Activated CD4-positive, alpha-beta T cell treated with anti-CD3 and anti-CD28 coated beads, Interleukin-2, amount 10 ng/mL, durations not matched to agents 7 days and 5 days (primary cell): Measurements from ENCODE around the gene ACRBP. TPM values are rescaled to one million over a fixed set of nuclear protein-coding genes. Genes with fewer than 3 reads are reported as not detected.

Experiments used
- CTCF ChIA-PET: fragments of 350-600 bp; sonication (Branson Sonifier 250); formaldehyde crosslinking; loops from one replicate; lab custom pipeline; 2021; ENCODE audit warnings: antibody characterized with exemption; lab: Charles Lee
- POLR2A ChIA-PET: fragments of 350-600 bp; sonication (Branson Sonifier 250); formaldehyde crosslinking; loops from one replicate; lab custom pipeline; 2021; ENCODE audit warnings: antibody characterized with exemption; lab: Charles Lee
- DNase-seq: peaks from one replicate; pipeline ENCODE4 v3.0.0-alpha.2; 2020
- H3K27ac Mint-ChIP-seq: one replicate; pipeline ENCODE4 v1.8.0; 2021; ENCODE audit warnings: mild to moderate bottlenecking, moderate library complexity, mixed read lengths
- H3K27me3 Mint-ChIP-seq: one replicate; pipeline ENCODE4 v1.8.0; 2021; ENCODE audit warnings: mixed read lengths
- H3K36me3 Mint-ChIP-seq: one replicate; pipeline ENCODE4 v1.8.0; 2021; ENCODE audit warnings: low read depth, mixed read lengths
- H3K4me1 Mint-ChIP-seq: one replicate; pipeline ENCODE4 v1.8.0; 2021; ENCODE audit warnings: mixed read lengths
- H3K4me3 Mint-ChIP-seq: one replicate; pipeline ENCODE4 v1.8.0; 2021; ENCODE audit warnings: mild to moderate bottlenecking, moderate library complexity, mixed read lengths
- H3K9me3 Mint-ChIP-seq: one replicate; pipeline ENCODE4 v1.8.0; 2021; ENCODE audit warnings: mixed read lengths
- total RNA-seq, 2 experiments: library from RNA; stranded (reverse); gene quantifications; one replicate each; pipeline ENCODE4 v1.2.3, GENCODE V29; 2021

The ACRBP gene
- total RNA-seq, 2 experiments from 2014 or later: 1.6 to 2.6 TPM

DNA sequence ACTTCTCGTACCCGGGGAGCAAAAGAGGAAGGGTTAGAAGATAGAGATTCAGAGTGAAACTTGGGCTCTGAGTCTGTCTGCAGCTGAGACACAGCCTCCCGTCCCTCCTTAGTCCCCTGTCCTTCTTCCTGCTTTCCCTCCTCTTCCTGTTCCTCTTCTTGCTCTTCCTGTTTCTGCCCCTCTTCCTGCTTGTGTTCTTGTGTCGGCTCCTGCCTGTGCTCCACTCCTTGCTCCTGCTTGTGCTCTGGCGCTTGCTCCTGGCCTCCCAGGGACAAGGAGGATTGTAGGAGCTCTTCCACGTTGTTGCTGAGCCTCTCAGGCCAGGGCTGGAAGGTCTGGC, 3.0 kb downstream of the ACRBP start:
- H3K27ac Mint-ChIP-seq: no peak overlapping the region
- DNase-seq: no peak
- peaks cover 12% of the 10 kb centered on the region for H3K4me1 Mint-ChIP-seq
- CTCF ChIA-PET: interaction anchor here (0.9 to 3.1 kb wide), 3 partner anchors 12 to 134 kb away, joined by 3 to 13 read pairs (median 3); no protein-coding TSS in a partner anchor
- peaks cover 31% of the 10 kb centered on the region for H3K36me3 Mint-ChIP-seq
- POLR2A ChIA-PET: no interaction called here
- peaks cover 18% of the 10 kb centered on the region for H3K9me3 Mint-ChIP-seq
- H3K4me3 Mint-ChIP-seq: no peak overlapping the region
- H3K27me3 Mint-ChIP-seq: peaks cover 15% of the 10 kb centered on the region

DNA sequence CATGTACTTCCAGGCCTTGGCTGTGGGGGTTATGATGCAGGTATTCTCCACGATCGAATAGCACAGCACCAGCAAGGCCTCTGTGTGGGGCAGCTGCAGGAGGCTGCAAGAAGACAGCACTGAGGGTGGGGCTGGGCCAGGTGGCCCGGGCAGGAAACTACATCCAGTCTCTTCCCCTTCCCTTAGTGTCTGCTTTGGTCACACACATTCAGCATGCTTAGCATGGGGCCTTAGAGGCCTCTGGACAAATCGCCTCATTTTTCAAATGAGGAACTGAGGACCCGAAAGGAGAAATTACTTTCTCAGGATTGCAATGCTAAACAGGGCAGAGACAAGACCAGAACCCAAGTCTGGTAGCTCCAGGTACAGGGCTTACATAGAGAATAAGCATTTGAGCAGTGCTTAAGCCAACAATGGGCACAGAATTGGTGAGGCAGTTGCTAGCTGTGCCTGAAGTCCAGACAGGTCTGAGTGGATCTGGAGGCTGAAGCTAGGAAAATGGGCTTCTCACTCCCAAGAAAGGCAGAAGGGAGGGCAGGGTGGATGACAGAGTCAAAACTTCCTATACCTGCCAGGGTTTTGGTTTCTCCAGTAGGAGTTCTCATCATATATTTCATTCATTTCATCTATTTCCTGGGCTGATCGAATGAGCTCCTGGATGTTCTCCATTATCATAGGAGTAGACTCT, 3.5 kb downstream of the ACRBP start:
- POLR2A ChIA-PET: no interaction called here
- CTCF ChIA-PET: interaction anchor here (0.9 to 3.1 kb wide), 3 partner anchors 11 to 134 kb away, joined by 3 to 13 read pairs (median 3); no protein-coding TSS in a partner anchor
- peaks cover 15% of the 10 kb centered on the region for H3K27me3 Mint-ChIP-seq
- H3K4me3 Mint-ChIP-seq: no peak overlapping the region
- H3K27ac Mint-ChIP-seq: no peak overlapping the region
- H3K36me3 Mint-ChIP-seq: peaks cover 31% of the 10 kb centered on the region
- no peak for DNase-seq
- H3K4me1 Mint-ChIP-seq: peaks cover 12% of the 10 kb centered on the region
- H3K9me3 Mint-ChIP-seq: peaks cover 18% of the 10 kb centered on the region

DNA sequence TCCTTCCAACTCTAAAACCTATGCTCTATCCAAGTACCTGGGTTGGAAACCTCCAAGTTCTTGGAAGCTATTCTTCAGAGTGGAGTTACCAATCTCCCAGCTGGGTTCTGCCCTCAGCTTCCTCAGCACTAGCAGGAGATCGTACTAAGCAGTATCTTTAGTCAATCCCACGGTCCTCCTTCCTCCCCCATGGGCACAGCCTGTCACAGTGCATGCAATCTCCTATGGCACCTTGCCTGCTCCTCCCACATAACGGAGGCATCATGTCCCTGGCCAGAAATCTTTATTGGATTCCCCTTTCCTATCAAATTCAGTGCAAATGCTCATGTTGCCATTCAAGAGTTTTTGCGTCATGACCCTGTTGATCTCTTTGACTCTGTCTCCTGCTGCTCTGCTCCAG, 6.1 kb downstream of the ACRBP start:
- H3K27me3 Mint-ChIP-seq: peaks cover 15% of the 10 kb centered on the region
- peaks cover 18% of the 10 kb centered on the region for H3K9me3 Mint-ChIP-seq
- peaks cover 15% of the 10 kb centered on the region for H3K36me3 Mint-ChIP-seq
- no peak overlapping the region for H3K27ac Mint-ChIP-seq
- CTCF ChIA-PET: interaction anchor here (0.8 kb wide), 1 partner anchor 10 kb away, joined by 3 read pairs; no protein-coding TSS in a partner anchor
- POLR2A ChIA-PET: no interaction called here
- H3K4me3 Mint-ChIP-seq: no peak overlapping the region
- H3K4me1 Mint-ChIP-seq: peaks cover 7% of the 10 kb centered on the region
- DNase-seq: no peak

DNA sequence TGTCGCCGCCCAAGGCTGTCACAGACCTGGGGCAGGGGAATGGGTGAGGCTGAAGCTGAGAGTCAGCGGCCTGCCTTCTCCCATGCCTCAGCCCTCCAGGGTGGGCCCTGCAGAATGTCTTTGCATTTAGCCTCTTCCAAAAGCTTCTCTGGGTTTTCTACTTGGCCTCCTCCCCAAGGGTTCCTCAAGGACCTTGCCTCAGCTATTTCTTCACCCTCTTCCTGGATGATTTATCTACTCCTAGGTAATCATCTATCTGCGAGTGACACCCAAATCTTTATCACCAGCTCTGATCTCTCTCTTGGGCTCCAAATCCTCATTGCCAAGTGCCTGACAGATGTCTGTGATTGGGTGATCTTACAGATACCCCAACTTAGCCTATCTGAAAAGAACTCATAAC, 6.7 kb downstream of the ACRBP start:
- peaks cover 18% of the 10 kb centered on the region for H3K9me3 Mint-ChIP-seq
- peaks cover 14% of the 10 kb centered on the region for H3K36me3 Mint-ChIP-seq
- CTCF ChIA-PET: interaction anchor here (0.6 to 1.7 kb wide), 3 partner anchors 12 to 115 kb away, joined by 3 read pairs; no protein-coding TSS in a partner anchor
- POLR2A ChIA-PET: no interaction called here
- peaks cover 15% of the 10 kb centered on the region for H3K27me3 Mint-ChIP-seq
- no peak overlapping the region for H3K4me3 Mint-ChIP-seq
- no peak overlapping the region for H3K27ac Mint-ChIP-seq
- H3K4me1 Mint-ChIP-seq: peaks cover 13% of the 10 kb centered on the region
- no peak for DNase-seq

DNA sequence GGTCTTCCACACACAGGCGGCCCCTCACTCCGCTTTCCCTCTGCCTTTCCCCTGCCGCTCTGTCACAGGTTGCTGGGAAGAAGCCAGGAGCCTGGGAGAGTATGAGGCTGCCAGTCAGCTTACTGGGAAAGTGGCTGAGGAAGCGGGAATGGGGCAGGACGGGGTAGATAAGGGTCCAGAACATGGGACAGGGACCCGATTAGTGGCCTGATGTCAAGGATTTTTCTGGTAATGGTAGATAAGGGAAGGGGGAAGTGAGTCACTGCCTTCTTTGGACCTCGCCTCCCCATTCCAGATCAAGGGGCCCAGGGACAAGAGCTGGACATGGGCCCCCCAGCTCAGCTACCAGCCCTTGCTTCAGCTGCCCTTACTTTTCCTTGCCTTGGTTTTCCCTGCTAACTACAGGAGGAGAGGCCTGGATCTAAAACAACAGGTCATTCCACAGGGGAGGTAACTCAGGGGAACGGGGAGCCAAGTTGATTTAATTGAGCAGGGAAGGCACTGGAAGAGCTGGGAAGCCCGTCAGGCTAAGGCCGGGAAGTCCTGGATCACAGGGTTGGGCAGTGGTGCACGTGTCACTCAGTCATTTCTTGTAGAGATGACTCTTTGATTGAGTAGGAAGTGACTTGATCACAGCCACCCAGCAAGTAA, 8.0 kb downstream of the ACRBP start:
- H3K4me3 Mint-ChIP-seq: no peak overlapping the region
- ChIA-PET CTCF (interaction anchor here (0.8 to 1.7 kb wide), 3 partner anchors 15 to 26 kb away, joined by 3 to 5 read pairs (median 3); no protein-coding TSS in a partner anchor), POLR2A (no interaction called here)
- H3K4me1 Mint-ChIP-seq: peaks cover 22% of the 10 kb centered on the region
- H3K9me3 Mint-ChIP-seq: peaks cover 12% of the 10 kb centered on the region
- H3K27ac Mint-ChIP-seq: no peak overlapping the region
- no peak for DNase-seq
- peaks cover 15% of the 10 kb centered on the region for H3K27me3 Mint-ChIP-seq
- H3K36me3 Mint-ChIP-seq: peaks cover 8% of the 10 kb centered on the region

DNA sequence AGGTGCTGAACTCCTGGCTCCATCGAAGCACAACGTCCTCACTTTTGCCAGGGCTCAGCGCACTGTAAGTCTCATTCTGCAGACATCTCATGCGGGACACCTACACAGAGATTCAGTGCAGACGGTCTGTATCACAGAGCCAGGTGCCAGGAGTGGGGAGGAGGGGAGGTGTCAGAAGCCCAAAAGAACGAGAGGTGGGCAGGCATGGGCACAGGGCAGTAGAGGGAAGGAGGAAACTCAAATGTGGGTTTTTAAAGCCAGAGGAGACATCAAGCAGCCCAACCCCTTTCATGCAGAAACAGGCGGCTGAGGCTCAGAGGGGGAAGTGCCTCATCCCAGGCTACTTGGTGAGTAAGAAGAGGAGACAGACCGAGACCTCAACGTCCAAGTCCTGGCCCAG, 8.9 kb downstream of the ACRBP start:
- ChIA-PET POLR2A (no interaction called here), CTCF (no interaction called here)
- peaks cover 25% of the 10 kb centered on the region for H3K4me1 Mint-ChIP-seq
- peaks cover 3% of the 10 kb centered on the region for H3K36me3 Mint-ChIP-seq
- peaks cover 3% of the 10 kb centered on the region for H3K9me3 Mint-ChIP-seq
- peaks cover 15% of the 10 kb centered on the region for H3K27me3 Mint-ChIP-seq
- DNase-seq: no peak
- H3K4me3 Mint-ChIP-seq: no peak overlapping the region
- H3K27ac Mint-ChIP-seq: peak overlapping the region; percentile 1

DNA sequence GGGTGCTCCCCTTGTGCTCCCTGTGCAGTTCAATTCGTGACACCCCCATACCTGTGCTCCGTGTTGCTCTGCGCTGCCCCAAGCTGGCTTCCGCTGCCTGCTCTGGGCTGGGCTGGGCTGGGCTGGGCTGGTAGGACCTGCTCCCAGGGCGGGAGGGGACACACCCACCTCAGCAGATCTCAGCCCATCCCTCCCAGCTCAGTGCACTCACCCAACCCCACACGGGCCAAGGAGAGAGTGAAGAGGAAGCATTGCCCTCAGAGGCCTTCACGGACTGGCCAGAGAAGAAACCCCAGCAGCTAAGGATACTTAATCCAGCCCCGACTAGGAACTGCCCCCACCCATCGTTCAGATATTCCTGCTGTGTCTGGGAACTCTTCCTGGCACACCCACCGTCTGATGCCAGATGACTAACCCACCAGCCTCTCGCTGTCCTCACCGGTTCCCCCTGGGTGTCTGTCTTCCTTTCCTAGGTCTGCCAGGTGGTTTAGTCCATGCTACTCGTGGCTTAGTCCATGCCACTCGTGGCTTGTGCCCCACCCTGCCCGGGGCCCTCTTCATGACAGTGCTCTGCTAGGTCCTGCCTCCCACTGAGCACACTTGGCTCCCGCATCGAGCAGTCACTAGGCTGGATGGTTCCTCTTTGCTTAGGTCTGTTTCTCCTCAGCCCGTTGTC, 11.2 kb downstream of the ACRBP start, which contains the start of gene LPAR5:
LPAR5 (minus strand) TSS at position 104 of the 676 bp plus-strand sequence. CDS start 14,711 bp downstream, outside the sequence.
- peaks cover 2% of the 10 kb centered on the region for H3K36me3 Mint-ChIP-seq
- DNase-seq: no peak
- H3K4me3 Mint-ChIP-seq: peak within 1 kb of the TSS; percentile 69
- CTCF ChIA-PET: interaction anchor here (0.5 to 1.3 kb wide), 8 partner anchors 11 to 223 kb away, joined by 3 to 6 read pairs (median 3); partner anchors contain the start of genes ACRBP and ZNF384
- H3K27ac Mint-ChIP-seq: peak within 1 kb of the TSS; percentile 85
- H3K9me3 Mint-ChIP-seq: no peaks in the 10 kb centered on the region
- H3K4me1 Mint-ChIP-seq: peaks cover 48% of the 10 kb centered on the region
- POLR2A ChIA-PET: no interaction called here
- peaks cover 3% of the 10 kb centered on the region for H3K27me3 Mint-ChIP-seq

DNA sequence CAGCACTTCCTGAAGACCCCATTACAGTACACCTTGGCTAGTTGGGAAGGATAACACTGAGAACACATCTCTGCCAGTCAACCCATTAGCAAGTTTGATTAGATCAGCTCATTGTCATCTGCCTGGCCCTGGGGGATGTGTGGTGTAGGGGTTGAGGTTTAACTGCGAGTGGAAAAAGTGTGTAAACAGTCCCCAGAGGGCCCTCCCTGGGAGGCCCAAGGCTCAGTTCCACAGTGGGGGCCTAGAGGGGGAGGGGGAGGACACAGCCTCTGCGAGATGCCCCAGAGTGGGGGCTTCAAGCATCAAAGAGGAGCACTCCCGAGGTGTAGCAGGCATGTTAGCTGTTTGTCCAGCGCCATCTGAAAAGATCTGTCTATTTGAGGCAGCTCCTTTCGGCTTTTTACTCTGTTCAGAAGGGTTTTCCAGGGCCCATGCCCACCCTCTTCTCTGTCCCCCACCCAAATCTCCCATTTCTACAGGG, 11.8 kb downstream of the ACRBP start:
- Mint-ChIP-seq H3K27ac (peak overlapping the region; percentile 85), H3K27me3 (no peaks in the 10 kb centered on the region), H3K4me3 (peak overlapping the region; percentile 69), H3K4me1 (peaks cover 53% of the 10 kb centered on the region), H3K9me3 (no peaks in the 10 kb centered on the region), H3K36me3 (peaks cover 2% of the 10 kb centered on the region)
- ChIA-PET CTCF (interaction anchor here (0.5 to 1.3 kb wide), 7 partner anchors 12 to 75 kb away, joined by 3 to 5 read pairs (median 3); partner anchors contain the start of genes ACRBP and ZNF384), POLR2A (no interaction called here)
- peak; percentile 47 for DNase-seq

DNA sequence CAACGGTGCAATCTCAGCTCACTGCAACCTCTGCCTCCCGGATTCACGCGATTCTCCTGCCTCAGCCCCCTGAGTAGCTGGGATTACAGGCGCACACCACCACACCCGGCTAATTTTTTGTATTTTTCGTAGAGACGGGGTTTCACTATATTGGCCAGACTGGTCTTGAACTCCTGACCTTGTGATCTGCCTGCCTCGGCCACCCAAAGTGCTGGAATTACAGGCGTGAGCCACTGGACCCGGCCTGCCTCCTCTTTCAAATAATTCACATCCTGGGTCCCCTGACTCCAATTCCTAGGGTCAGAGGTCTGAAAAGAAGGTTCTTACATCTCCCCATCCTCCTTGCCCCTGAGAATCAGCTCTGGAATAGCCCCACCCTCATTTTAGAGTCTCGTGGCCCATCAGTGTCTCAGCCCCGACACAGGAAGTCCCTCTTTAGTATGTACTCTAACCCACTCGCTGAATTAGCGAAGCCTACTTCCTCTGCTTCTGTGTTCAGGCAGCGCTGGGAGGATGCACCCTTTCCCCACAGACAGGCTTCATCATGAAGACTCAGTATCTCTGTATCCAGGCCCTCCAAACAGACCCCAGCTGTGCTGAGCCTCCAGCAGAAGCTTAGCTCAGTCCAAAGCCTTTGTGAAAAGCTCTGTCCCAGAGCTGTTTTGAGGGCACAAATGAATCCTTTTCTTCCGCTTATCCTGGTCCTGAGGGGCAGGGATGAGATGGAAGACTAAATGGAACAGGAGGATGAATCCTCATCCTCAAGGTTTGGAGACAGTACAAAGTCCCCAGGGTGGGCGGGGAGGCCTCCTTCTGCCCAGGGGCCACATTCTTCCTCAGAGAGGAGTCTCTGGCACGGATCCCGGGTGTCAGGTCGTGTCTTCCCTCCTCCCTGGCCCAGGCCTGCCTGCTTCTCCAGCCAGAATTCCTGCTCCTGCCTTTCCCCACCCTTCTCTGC, 14.9 kb downstream of the ACRBP start:
- H3K27me3 Mint-ChIP-seq: no peaks in the 10 kb centered on the region
- DNase-seq: peak; percentile 75
- H3K9me3 Mint-ChIP-seq: no peaks in the 10 kb centered on the region
- peaks cover 2% of the 10 kb centered on the region for H3K36me3 Mint-ChIP-seq
- ChIA-PET CTCF (interaction anchor here (0.5 to 2.4 kb wide), 7 partner anchors 7 to 151 kb away, joined by 3 to 16 read pairs (median 4); partner anchors contain the start of gene COPS7A), POLR2A (interaction anchor here (1.2 kb wide), 1 partner anchor 19 kb away, joined by 4 read pairs; no protein-coding TSS in a partner anchor)
- peaks cover 66% of the 10 kb centered on the region for H3K4me1 Mint-ChIP-seq
- H3K4me3 Mint-ChIP-seq: peak overlapping the region; percentile 70
- peak overlapping the region; percentile 95 for H3K27ac Mint-ChIP-seq

DNA sequence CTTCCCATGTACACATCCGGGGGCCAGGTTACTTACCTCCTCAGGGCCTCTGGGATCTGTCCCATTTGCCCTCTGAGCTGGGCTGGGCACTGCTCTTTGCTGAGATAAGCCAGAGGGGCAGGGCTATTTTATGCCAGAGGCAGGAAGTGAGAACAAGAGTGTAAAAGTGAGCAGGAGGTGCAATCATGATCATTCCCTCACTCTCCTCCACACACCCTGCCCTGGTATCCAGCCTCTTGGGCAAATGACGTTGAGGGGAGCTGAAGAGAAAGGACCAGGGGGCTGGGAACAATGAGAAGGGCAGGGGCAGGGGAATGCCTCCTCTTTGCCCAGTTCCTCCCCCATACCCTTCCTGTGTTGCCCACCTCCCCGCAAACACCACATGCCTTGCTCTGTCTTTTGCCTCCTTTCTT, 15.7 kb downstream of the ACRBP start:
- H3K27me3 Mint-ChIP-seq: no peaks in the 10 kb centered on the region
- peaks cover 2% of the 10 kb centered on the region for H3K36me3 Mint-ChIP-seq
- H3K4me3 Mint-ChIP-seq: peak overlapping the region; percentile 70
- POLR2A ChIA-PET: interaction anchor here (1.2 kb wide), 1 partner anchor 19 kb away, joined by 4 read pairs; no protein-coding TSS in a partner anchor
- H3K9me3 Mint-ChIP-seq: no peaks in the 10 kb centered on the region
- peaks cover 73% of the 10 kb centered on the region for H3K4me1 Mint-ChIP-seq
- CTCF ChIA-PET: interaction anchor here (0.7 to 2.4 kb wide), 5 partner anchors 10 to 93 kb away, joined by 3 to 16 read pairs (median 4); partner anchors contain the start of gene COPS7A
- DNase-seq: peak; percentile 28
- peak overlapping the region; percentile 95 for H3K27ac Mint-ChIP-seq

DNA sequence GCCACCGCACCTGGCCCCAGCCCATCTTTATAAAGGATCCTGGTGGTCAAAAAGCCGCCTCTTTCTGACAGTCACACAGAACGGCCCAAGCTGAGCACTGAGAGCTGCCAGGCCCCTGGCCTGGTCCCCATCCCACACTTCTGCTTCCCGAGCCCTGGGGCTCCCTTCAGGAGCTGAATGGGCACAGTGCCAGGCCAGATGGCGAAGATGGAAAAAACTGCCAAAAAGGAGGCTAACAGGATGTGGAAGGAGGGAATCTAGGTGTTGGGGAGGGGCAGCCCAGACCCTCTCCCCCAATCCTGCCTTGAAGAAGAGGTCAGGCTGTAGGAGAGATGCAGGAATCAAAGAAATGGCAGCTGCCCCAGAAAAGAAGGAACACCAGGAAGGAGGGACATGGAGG, 16.5 kb downstream of the ACRBP start:
- POLR2A ChIA-PET: no interaction called here
- Mint-ChIP-seq H3K27ac (peak overlapping the region; percentile 95), H3K27me3 (no peaks in the 10 kb centered on the region), H3K4me1 (peaks cover 68% of the 10 kb centered on the region), H3K4me3 (peak overlapping the region; percentile 70), H3K9me3 (no peaks in the 10 kb centered on the region), H3K36me3 (peaks cover 2% of the 10 kb centered on the region)
- CTCF ChIA-PET: interaction anchor here (1.5 to 2.4 kb wide), 4 partner anchors 9 to 59 kb away, joined by 3 to 16 read pairs (median 6); partner anchors contain the start of gene ZNF384
- no peak for DNase-seq
